NT2/D1 (cell line): Measurements from ENCODE around the gene RBMS1.

Source experiments
- DNase-seq: peaks from one replicate; pipeline ENCODE4 v3.0.0-alpha.2; 2011; ENCODE audit warnings: low read depth, low spot score
- H3K27me3 ChIP-seq: 2 replicates; pipeline ENCODE4 v1.6.0; 2011; ENCODE audit warnings: mild to moderate bottlenecking; ENCODE audit not compliant: insufficient read length, insufficient read depth
- H3K36me3 ChIP-seq: 2 replicates; pipeline ENCODE4 v1.6.1; 2011; ENCODE audit warnings: mild to moderate bottlenecking, low read length, mixed read lengths; ENCODE audit not compliant: insufficient read depth, insufficient read length
- H3K4me1 ChIP-seq: 2 replicates; pipeline ENCODE4 v1.5.1; 2011; ENCODE audit not compliant: insufficient read depth, insufficient read length
- H3K4me3 ChIP-seq: 2 replicates; pipeline ENCODE4 v1.5.1; 2011; ENCODE audit warnings: low read depth; ENCODE audit not compliant: insufficient read length
- H3K9ac ChIP-seq: 2 replicates; pipeline ENCODE4 v1.6.0; 2011; ENCODE audit warnings: low read depth; ENCODE audit not compliant: insufficient read length
- H3K9me3 ChIP-seq: 2 replicates; pipeline ENCODE4 v1.5.1; 2011; ENCODE audit warnings: mild to moderate bottlenecking, low read length; ENCODE audit not compliant: insufficient read depth
- SUZ12 ChIP-seq: IDR thresholded peaks from 2 replicates; pipeline ENCODE4 v1.6.1; 2011; ENCODE audit not compliant: insufficient read length, insufficient read depth; ENCODE audit errors: extremely low read depth
- YY1 ChIP-seq: IDR thresholded peaks from 2 replicates; pipeline ENCODE4 v1.6.1; 2011; ENCODE audit not compliant: insufficient read length, insufficient read depth
- ZNF274 ChIP-seq: IDR thresholded peaks from 2 replicates; pipeline ENCODE4 v1.6.1; 2011; ENCODE audit warnings: mild to moderate bottlenecking, low read depth, low read length

Gene RBMS1

DNA sequence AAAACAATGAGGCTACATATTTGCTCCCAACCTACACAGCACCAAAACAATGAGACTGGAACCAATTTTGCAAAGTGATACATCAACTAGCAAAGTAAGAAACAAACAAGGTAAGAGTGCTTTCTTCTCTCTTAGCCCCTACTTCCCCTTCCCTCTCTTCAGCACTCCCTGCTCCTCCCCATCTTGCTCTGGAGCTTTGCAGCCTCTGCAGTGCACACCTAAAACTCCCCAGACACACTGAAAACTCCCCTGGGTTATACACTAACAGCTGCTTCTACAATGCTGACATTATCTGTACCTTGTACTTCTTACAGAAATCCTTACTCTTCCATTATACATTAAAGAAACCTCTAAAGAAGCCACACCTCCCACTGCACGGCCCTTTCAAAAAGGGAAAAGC, 93.7 kb downstream of the RBMS1 start:
- no peak for TF ChIP-seq YY1
- no peak for TF ChIP-seq SUZ12
- TF ChIP-seq ZNF274: no peak
- no peaks in the 10 kb centered on the region for H3K27me3 ChIP-seq
- H3K4me3 ChIP-seq: no peak overlapping the region
- H3K36me3 ChIP-seq: no peaks in the 10 kb centered on the region
- no peaks in the 10 kb centered on the region for H3K9me3 ChIP-seq
- no peak for DNase-seq
- H3K9ac ChIP-seq: no peak overlapping the region
- H3K4me1 ChIP-seq: peaks cover 10% of the 10 kb centered on the region

GRCh38 chr2:160397530-160397865, 96.1 kb downstream of the RBMS1 start:
- H3K9me3 ChIP-seq: no peaks in the 10 kb centered on the region
- DNase-seq: peak; percentile 52
- peaks cover 7% of the 10 kb centered on the region for H3K4me1 ChIP-seq
- H3K4me3 ChIP-seq: no peak overlapping the region
- peaks cover 2% of the 10 kb centered on the region for H3K36me3 ChIP-seq
- H3K27me3 ChIP-seq: no peaks in the 10 kb centered on the region
- TF ChIP-seq YY1 (no peak), ZNF274 (no peak), SUZ12 (no peak)
- H3K9ac ChIP-seq: no peak overlapping the region

GRCh38 chr2:160394153-160394552, 99.5 kb downstream of the RBMS1 start:
- Histone ChIP-seq H3K9ac (no peak overlapping the region), H3K9me3 (no peaks in the 10 kb centered on the region), H3K4me3 (no peak overlapping the region), H3K27me3 (no peaks in the 10 kb centered on the region), H3K4me1 (peaks cover 5% of the 10 kb centered on the region), H3K36me3 (peaks cover 4% of the 10 kb centered on the region)
- TF ChIP-seq YY1: no peak
- TF ChIP-seq ZNF274: no peak
- TF ChIP-seq SUZ12: no peak
- no peak for DNase-seq

DNA sequence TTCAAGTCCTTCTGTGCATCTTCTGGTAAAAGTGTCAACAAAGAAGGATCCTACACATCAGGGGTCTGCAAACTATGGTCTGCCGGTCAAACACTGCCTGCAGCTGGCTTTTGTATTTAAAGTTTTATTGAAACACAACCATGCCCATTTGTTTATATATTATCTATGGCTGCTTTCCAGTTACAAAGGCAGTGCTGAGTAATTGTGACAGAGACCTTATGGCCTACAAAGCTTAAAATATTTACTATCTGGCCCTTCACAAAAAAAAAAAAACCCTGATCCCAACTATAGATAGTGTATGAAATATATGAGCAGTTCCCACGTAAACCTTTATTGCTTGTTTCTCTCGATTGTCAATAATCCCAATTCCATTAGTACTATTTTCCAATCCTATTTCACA, 101.4 kb downstream of the RBMS1 start:
- H3K27me3 ChIP-seq: no peaks in the 10 kb centered on the region
- TF ChIP-seq SUZ12: no peak
- no peak for TF ChIP-seq YY1
- TF ChIP-seq ZNF274: no peak
- H3K9ac ChIP-seq: no peak overlapping the region
- H3K36me3 ChIP-seq: peaks cover 4% of the 10 kb centered on the region
- DNase-seq: no peak
- no peak overlapping the region for H3K4me3 ChIP-seq
- peaks cover 3% of the 10 kb centered on the region for H3K4me1 ChIP-seq
- no peaks in the 10 kb centered on the region for H3K9me3 ChIP-seq

GRCh38 chr2:160390544-160391455, 102.8 kb downstream of the RBMS1 start:
- Histone ChIP-seq H3K9me3 (no peaks in the 10 kb centered on the region), H3K27me3 (no peaks in the 10 kb centered on the region), H3K9ac (no peak overlapping the region), H3K4me1 (no peaks in the 10 kb centered on the region), H3K36me3 (peaks cover 4% of the 10 kb centered on the region), H3K4me3 (no peak overlapping the region)
- no peak for DNase-seq
- no peak for TF ChIP-seq SUZ12
- TF ChIP-seq YY1: no peak
- TF ChIP-seq ZNF274: no peak

- Histone ChIP-seq H3K9ac (no peak overlapping the region), H3K9me3 (no peaks in the 10 kb centered on the region), H3K36me3 (peaks cover 4% of the 10 kb centered on the region), H3K4me3 (no peak overlapping the region), H3K4me1 (no peaks in the 10 kb centered on the region), H3K27me3 (no peaks in the 10 kb centered on the region)
- DNase-seq: no peak
- TF ChIP-seq SUZ12: no peak
- TF ChIP-seq ZNF274: no peak
- TF ChIP-seq YY1: no peak
Measured at GRCh38 chr2:160389875-160390274, 103.7 kb downstream of the RBMS1 start.

DNA sequence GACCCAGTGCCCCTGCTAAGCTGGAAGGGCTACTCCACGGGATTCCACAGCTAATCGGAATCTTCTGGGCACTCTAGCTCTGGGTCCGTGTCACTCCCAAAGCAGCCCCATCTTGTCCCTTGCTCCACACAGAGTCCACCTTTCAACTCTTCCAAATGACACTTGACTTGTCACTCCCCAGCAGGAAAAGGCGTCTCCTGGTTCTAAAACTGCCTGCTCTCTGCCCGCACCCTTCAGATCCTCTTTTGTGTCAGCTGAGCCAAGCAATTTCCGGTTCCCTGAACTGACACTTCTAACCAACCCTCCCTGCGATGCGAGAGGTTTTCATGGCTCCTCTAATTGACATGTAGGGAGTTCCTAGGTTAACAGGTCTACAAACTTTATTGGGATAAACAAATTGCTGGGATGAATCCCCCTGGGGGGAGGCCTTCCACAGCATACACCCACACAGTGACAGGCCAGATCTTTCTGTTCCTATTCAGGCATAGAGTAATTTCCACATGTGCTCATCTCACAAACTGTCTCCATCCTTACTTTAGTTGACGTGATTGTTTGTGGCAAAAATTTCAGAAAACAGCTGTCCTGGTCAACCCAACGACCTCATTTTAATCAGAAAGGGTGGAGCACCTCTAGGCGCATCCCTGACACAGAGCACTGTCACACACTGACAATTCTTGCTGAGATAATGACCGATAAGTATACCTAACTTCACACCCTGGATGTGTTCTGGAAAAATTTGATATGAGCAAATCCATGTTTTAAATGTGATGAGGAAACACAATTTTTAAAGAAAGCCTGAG, 104.9 kb downstream of the RBMS1 start:
- TF ChIP-seq SUZ12 (no peak), YY1 (no peak)
- no peak for DNase-seq
- no peak overlapping the region for H3K9ac ChIP-seq
- peaks cover 4% of the 10 kb centered on the region for H3K36me3 ChIP-seq
- no peaks in the 10 kb centered on the region for H3K9me3 ChIP-seq
- no peak overlapping the region for H3K4me3 ChIP-seq
- no peaks in the 10 kb centered on the region for H3K27me3 ChIP-seq
- no peaks in the 10 kb centered on the region for H3K4me1 ChIP-seq
